Astrocyte of the spinal cord (primary cell): Measurements from ENCODE around the gene FMO3.

ENCODE experiments used
- DNase-seq: peaks from one replicate; pipeline ENCODE4 v3.0.0; 2011; ENCODE audit warnings: low read depth, low spot score
- H3K4me3 ChIP-seq: 2 replicates; pipeline ENCODE4 v1.5.1; 2011; ENCODE audit warnings: low read depth, mild to moderate bottlenecking, low read length, moderate library complexity
- CTCF ChIP-seq: IDR thresholded peaks from 2 replicates; pipeline ENCODE4 v1.5.1; 2012; ENCODE audit warnings: low read depth, mild to moderate bottlenecking, low read length, inconsistent platforms
- in situ Hi-C: cut with HindIII; loops from 2 replicates; pipeline ENCODE4 v1.10.0; 2017; ENCODE audit warnings: low sequenced_read_pairs

The FMO3 gene

DNA sequence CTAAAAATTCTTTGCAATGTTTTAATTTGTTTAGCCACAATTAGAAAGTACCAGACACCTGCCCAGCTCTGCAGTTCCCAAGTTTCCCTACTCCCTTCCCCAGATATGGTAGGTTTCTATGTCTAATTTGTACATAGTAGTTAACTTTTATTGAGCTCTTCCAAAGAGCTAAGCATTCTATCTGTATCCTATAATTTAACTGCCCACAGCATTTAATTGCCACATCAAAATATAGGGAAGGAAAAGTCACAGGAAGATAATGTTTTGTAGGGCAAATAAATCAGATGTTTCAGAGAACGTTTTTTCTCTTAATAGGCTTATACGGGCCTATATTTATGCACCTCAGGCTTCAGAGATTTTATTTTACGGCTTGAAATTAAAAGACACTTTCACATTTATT, 15.7 kb upstream of the FMO3 start:
- TF ChIP-seq CTCF: no peak
- in situ Hi-C loops: no loop called here

DNA sequence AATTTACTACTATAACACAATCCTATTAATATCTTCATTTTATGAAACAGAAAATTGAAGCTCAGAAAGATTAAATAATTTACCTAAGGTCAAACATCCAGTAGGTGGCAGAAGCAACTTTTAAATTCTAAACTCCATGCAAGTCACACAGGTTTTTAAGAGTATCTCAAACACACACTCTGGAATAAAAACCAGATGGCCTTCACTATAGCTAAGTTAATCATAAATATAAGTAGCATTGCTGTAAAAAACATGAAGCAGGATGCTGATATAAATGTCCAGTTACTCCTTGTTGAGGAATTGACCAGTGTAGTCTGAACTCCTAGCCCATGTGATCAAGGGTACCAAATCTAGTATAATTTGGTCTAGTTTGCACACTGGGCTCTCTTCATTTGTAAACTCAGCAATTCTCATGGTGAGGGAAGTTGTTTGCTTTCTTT, 9.4 kb upstream of the FMO3 start:
- DNase-seq: peak; percentile 76
- in situ Hi-C loops: no loop called here
- H3K4me3 ChIP-seq: no peak overlapping the region
- peak; percentile 42 for TF ChIP-seq CTCF

More for the DNA sequence above, 15.7 kb upstream of the FMO3 start:
- H3K4me3 ChIP-seq: no peak overlapping the region
- no peak for DNase-seq

GRCh38 chr1:171081763-171082201, 8.9 kb upstream of the FMO3 start:
- in situ Hi-C loops: no loop called here
- peak; percentile 36 for DNase-seq
- TF ChIP-seq CTCF: no peak
- no peak overlapping the region for H3K4me3 ChIP-seq

- in situ Hi-C loops: no loop called here
- TF ChIP-seq CTCF: no peak
- DNase-seq: no peak
- no peak overlapping the region for H3K4me3 ChIP-seq
Observed at GRCh38 chr1:171082606-171083005, 8.1 kb upstream of the FMO3 start.

DNA sequence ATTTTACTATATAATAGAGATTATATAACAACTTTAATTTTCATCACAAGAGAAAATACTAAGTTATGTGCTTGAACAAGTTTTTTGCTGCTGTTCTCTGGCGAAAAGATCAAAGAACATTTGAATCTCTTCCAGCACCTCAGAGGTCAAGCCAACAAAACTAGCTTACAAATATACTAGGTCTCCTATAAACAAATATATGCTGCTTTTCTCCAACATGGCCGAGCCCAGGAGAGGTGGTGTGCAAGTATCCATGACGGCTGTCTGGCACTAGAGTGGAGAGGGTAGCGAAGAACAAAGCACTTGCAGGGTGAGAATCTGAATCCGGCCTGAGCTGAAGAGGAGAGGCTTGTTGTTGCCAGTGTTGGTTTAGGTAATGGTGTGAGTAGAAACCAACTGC, 7.5 kb upstream of the FMO3 start:
- no peak for DNase-seq
- no peak overlapping the region for H3K4me3 ChIP-seq
- TF ChIP-seq CTCF: no peak
- in situ Hi-C loops: no loop called here

DNA sequence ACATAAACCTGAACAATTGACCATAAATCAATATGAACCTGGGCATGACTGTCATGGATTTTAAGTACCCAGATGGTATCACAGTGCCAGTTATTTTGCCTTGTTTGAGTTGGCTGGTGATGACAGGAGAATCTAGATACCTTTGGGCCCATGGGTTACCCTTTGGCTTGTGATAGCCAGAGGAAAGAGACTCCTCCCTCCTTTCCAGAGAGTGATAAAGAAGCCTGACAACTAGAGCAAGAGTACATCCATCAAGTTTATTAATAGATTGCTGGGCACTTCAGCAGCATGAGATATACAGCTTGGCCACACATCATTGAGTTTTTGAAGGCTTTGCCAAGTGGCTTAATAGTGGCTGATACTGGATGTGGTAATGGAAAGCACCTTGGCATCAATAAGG, 6.6 kb upstream of the FMO3 start:
- no peak for TF ChIP-seq CTCF
- H3K4me3 ChIP-seq: no peak overlapping the region
- no peak for DNase-seq
- in situ Hi-C loops: no loop called here

GRCh38 chr1:171084870-171085269, 5.8 kb upstream of the FMO3 start:
- DNase-seq: no peak
- in situ Hi-C loops: no loop called here
- H3K4me3 ChIP-seq: no peak overlapping the region
- TF ChIP-seq CTCF: no peak
